ENCODE data around the gene APBB2.
"Not testable (repeated sequence)": the region's sequence is repeated elsewhere in the genome, so short reads cannot be mapped to it uniquely, and the experiment has no call there.

The APBB2 gene

GRCh38 chr4:40934676-40935075 is 279.7 kb downstream of the APBB2 start:
- no peak for DNase-seq (ENCODE audit: low read depth)

GRCh38 chr4:40933272-40934053 is 280.9 kb downstream of the APBB2 start:
- no peak for DNase-seq (ENCODE audit: low read depth)

DNA sequence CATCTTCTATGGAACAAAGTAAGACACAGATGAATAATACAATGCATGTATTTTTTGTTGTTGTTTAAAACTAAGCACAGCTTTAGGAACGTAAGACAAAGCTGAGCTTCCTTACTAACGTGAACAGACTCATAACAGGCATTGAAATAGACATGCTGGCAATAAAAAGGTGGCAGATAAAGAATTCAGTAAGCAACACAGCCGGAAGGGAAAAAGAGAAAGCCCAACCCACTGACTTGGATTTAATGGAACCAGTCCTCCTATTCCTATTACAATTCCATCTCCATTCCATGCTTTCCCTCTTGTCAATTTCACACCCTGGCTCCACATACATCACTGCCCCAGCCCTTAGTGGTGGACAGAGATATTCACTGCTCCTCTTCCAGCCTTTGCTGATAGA is 282.5 kb downstream of the APBB2 start:
- DNase-seq (ENCODE audit: low read depth) = no peak

- no peak for DNase-seq (ENCODE audit: low read depth)
Observed at GRCh38 chr4:40931238-40931637, 283.1 kb downstream of the APBB2 start.

GRCh38 chr4:40927074-40927473 is 287.3 kb downstream of the APBB2 start:
- DNase-seq (ENCODE audit: low read depth) = no peak

DNA sequence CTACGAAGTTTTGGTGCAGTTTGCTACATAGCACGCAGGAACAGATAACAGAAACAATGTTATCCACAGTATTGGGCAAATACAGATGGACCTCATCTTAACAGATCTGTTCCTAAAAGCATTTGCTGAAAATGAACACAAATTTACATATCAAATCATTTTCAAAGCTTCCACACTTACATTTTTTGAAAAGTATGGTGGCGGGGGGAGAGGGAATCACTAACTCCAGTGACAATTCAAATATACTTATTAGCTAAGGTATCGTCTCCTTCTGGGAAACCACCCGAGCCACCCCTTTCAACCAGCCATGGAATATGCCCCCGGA is 289.6 kb downstream of the APBB2 start:
- DNase-seq (ENCODE audit: low read depth) = no peak

DNA sequence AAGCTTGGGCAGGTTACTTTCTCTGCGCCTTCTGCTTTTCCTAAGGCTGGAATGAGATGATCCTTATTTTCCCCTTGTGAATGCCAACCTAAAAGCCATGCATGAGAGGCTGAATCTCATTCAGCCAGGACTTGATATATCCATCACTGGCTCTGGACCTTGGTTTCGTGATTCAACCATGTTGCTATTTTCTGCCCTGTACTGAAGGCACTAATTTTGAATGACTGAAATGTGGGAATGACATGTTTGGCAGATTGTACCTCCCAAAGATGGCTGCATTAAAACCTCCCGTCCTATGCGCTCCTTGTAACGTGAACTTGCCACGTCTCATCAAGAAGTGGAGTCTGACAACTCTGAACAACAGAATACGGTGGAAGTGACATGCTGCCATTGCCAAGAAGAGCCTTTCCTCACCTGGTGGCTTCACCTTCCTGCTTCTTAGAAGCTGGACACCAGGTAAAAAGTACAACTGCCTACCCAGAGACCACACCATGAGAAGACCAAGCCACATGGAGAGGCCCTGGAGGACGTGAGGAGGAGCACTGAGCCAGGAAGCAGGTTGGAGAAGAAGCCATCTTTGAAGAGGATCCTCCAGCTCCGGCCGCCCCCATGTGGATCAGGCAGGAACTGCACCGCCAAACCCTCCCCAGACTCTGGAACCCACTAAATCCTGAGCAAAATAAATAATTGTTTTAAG is 290.1 kb downstream of the APBB2 start:
- peak; percentile 58 for DNase-seq (ENCODE audit: low read depth)

DNA sequence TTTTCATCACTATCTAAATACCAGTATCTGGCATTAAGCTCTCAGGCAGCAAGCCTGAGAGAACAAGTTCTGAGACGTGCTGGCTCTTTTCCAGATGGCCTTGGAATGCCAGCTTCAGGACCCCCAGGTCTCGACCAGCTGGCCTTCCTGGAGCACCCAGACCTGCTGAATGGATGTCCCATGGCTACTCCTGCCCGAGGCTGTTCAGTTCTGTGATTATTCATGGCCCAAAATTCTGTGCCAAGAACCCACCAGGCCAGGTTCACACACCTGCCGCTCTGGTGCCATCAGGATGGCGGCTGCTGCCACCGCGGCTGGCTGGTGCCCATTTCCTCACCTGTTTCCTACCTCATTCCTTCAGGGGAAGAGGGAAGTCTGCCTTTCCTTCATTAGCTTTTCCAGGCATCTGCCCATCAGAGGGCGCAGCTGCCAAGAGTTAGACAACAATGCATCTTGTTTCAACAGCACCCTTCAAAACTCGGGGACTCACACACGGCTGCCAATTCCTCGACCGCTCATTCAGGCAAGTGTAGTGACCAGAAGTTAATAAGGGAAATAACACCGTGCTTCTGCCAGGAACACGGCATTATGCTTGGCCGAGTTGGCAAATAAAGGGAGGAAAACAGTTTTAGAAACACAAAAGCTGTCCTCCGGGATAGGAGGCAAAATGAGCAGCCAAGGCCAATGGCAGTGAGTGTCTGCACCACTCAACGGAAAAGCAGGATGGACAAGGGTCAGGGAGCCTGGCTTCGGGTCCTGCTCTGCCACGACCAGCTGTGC is 290.8 kb downstream of the APBB2 start:
- DNase-seq (ENCODE audit: low read depth) = no peak

- DNase-seq (ENCODE audit: low read depth) = not testable (repeated sequence)
Observed at GRCh38 chr4:40919976-40920375, 294.4 kb downstream of the APBB2 start.

DNA sequence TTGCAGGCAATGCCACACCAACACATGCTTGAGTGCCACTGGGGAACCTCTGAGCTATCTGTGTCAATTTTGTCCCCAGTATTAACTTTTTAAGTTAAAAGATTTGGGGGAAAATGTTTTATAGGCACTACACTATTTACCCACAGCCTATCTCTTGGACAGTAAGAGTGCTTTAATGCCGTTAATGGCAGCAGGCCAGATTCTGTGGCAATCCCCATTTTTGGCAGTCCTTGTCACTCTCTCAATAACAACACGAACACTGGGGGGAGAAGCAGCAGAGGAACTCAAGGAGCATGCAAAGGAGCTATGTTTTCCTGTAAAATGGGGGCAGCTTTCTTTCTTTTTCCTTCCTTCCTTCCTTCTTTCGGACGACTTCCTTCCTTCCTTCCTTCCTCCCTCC is 296.0 kb downstream of the APBB2 start:
- DNase-seq (ENCODE audit: low read depth) = no peak

GRCh38 chr4:40916880-40917279 is 297.5 kb downstream of the APBB2 start:
- DNase-seq (ENCODE audit: low read depth) = peak; percentile 9

GRCh38 chr4:40916218-40916555 is 298.2 kb downstream of the APBB2 start:
- no peak for DNase-seq (ENCODE audit: low read depth)

DNA sequence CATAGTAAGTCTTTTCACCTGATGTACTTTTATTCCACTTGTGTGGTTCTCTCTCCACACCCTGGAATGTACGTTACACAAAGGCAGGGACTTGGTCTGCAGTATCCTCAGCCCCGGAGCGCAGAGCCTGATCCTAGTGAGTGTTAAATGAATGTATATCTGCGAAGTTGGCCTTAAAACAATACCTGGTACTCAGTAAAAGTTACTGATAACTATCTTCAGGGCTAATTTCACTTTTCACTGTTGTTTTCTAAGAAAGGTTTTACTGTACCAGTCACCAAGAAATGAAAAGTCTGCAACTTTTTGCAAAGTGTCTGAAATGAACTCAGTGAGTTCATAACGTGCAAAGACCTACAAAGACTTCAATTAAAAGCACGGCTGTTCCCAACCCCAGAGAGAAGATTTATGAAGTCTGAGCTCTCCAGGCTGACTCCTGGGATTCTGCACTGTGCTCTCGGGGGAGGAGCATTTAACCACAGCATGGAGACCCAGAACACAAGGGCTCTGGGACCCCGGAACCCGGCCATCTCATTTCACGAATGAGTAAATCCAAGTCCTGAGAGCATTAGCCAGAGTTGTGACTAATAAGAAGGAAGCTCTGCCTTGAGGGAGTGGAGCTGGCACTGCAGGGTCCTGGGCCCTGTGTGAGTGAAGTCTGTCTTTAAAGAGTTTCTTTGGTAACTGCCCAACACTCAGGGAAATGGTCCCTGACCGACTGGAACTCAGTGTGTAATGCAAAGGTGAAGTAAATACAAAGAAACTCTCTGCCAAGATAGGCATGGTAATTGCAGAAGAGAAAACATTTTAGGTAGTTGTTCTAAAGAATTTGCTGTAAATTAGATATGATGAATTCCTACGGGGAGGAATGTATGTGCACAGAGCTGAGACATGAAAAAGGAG is 298.8 kb downstream of the APBB2 start:
- DNase-seq (ENCODE audit: low read depth) = no peak

DNA sequence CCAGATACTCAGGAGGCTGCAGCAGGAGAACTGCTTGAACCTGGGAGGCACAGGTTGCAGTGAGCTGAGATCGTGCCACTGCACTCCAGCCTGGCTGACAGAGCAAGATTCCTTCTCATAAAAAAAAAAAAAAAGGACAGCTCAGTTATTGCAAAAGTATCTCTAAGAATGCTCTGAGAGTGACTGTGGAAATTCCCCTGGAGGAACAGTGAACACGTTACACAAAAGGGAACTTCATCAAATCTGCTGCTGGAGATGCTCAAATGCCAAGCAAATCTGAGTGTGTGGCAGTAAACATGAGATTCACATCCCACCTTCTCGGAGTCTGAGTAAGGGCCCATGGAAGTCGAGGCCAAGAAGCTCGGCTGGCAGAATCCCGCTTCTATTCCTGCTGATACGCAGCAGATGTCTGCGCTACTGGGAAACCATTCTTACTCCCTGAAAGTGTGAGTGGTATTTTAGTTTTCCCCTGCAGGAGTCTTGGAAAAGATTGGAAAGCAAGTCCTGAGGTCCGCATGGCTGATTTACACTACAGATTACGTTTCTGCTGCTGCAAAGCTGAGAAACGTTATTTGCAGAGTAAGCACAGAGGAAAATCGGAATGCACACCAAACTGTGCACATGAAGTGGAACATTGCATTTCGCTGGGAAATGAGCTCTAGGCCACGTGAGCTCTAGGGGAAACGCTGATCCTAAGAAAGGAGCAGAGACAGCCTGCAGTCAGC is 301.7 kb downstream of the APBB2 start:
- no peak for DNase-seq (ENCODE audit: low read depth)

- DNase-seq (ENCODE audit: low read depth) = no peak
Observed at GRCh38 chr4:40910706-40911105, 303.6 kb downstream of the APBB2 start.

DNA sequence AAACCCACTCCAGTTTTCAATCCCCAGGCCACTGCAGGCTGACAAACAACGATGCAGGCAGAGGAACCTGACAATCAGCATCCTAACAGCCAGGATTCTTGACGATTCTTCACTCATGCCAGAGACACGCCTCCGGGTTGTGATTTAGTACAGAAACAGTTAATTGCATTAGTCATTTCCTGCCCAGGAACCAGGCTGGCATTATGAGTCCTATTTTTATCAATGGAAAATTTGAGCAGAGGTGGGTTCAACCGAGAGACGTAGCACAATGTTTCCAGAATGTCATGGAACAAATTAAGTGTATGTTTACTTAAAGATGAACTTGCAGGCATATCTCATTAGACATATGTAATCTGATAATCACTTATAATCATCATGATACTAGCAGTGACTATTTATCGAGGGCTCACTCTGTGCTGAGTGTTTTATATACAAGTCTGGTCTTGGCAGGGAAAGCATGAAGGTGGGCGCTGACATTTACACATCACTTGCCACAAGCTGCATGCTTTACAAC is 304.9 kb downstream of the APBB2 start:
- peak; percentile 40 for DNase-seq (ENCODE audit: low read depth)

DNA sequence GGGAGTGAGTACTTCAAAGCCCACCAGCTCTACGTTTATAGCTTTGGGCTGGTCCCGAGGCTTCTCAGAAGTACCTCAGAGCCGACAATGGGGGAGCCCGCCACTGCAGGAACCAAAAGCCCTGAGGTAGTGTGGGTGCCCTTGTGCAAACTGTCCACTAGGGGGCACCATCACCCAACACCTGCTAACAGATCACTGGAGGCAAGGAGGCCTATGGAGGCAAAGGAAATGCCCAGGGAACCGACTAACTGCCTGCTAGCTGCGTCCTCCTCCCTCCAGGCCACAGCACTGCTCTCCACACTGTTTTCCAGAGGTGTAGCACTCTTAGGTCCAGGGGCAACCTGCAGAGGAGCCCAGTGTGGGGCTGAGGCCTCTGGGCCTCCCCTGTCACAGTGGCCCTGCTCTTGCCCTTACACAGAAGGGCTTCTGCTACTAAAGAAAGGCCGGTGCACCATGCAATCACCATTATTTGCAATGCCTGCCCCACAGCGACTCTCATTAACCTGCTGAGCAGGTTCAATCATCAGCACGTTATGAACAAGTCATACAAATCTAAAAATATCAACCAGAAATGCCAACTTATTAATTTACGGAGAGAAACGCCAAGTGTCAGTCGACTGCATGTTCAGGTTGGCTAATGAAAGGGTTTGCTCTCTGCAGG is 305.5 kb downstream of the APBB2 start:
- peak; percentile 53 for DNase-seq (ENCODE audit: low read depth)

DNA sequence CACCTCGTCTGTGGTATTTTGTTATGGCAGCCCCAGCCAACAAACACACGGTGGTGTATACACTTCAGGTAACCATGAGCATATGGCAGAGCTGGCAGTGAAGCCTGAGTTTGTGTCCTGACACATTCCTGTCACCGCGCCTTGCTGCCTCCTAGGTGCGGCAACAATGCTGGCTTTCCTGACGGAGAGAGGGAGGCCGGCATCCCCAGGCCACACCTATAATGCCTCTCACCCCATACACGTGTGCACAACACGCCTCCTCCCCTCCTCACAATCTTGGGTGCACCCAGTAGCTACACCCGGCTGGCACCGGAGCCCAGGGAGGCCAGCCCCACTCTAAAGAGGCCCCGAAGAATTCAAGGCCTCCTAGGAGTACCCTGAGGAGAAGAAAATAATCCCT is 306.0 kb downstream of the APBB2 start:
- DNase-seq (ENCODE audit: low read depth) = no peak

DNA sequence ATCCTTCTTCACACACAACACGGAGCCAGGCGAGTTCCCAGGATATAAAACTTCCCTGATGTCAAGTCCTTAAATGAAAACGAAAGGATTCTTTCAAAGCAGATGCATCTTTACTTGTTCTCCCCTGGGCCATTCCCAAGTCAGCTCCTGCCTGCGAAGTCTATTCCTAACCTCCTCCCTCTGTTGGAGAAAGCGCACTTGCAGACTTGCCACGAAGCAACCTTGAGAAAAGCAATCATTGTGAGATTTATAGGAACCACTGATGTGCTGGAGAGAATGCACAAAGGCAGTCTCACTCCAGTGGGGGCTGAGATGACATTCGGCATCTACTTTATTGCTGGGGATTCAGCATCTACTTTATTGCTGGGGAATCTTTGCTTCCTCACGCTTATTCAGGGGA is 308.9 kb downstream of the APBB2 start:
- no peak for DNase-seq (ENCODE audit: low read depth)

GRCh38 chr4:40900531-40900930 is 313.8 kb downstream of the APBB2 start:
- not testable (repeated sequence) for DNase-seq (ENCODE audit: low read depth)

Data from stimulated activated CD4-positive, alpha-beta T cell treated with anti-CD3 and anti-CD28 coated beads, Interleukin-2, amount 100 ng/mL, for 4 hours (primary cell).